ENCODE results near the gene PSMF1. TPM values are rescaled to one million over a fixed set of nuclear protein-coding genes. Genes with fewer than 3 reads are reported as not detected.
A peak's percentile ranks its signal among the peaks of the same experiment; 100 is the strongest.

PSMF1 gene
- total RNA-seq, 1 donor from 2014 or later, result 131 TPM

DNA sequence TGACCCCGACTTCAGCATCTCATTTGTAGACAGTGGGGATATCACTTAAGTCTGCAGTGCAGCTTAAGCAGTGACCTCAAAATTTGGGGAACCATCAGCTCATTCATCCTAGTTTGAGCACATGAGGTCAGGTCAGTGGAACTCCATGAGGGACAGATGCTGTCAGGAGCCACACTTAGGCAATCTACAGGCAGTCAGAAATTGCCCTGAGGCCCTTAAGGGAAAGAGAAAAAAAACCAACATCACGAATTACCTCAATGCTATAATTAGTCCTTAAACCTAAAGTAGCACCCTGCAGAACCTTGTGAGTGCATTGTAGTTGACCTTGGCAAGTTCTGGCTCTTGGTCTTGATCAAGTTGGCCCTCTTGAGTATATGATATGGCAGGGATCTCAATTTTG is 45.3 kb downstream of the PSMF1 start:
- peak; percentile 77 for DNase-seq (ENCODE audit: low read depth)

- no peak for DNase-seq (ENCODE audit: low read depth)
These were observed 46.5 kb downstream of the PSMF1 start for GRCh38 chr20:1164871-1165270.

GRCh38 chr20:1165521-1165920 is 47.1 kb downstream of the PSMF1 start:
- peak; percentile 57 for DNase-seq (ENCODE audit: low read depth)

DNA sequence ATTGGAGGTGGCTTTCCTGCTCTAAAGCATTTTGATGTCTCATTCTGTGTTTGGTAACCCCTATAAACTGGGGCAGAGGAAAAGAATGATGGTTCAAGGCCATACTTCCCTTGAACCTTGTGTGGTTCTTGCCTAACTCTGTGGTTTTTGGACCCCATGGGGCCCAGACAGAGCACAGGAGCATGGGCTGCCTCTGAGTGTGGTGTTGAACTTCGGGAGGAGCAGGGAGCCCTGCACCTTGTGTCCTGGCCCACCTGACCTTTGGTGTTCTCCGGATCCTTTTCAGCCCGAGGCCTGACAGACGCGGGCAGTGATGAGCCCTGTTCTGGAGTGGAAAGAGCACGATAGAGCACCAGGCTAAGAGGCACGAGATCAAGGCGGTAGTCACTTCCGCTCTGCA is 47.5 kb downstream of the PSMF1 start:
- DNase-seq (ENCODE audit: low read depth), result no peak

- DNase-seq (ENCODE audit: low read depth), result peak; percentile 65
These were observed 48.7 kb downstream of the PSMF1 start for GRCh38 chr20:1166948-1167720.

- DNase-seq (ENCODE audit: low read depth), result no peak
These were observed 50.8 kb downstream of the PSMF1 start for GRCh38 chr20:1169224-1169623.

DNA sequence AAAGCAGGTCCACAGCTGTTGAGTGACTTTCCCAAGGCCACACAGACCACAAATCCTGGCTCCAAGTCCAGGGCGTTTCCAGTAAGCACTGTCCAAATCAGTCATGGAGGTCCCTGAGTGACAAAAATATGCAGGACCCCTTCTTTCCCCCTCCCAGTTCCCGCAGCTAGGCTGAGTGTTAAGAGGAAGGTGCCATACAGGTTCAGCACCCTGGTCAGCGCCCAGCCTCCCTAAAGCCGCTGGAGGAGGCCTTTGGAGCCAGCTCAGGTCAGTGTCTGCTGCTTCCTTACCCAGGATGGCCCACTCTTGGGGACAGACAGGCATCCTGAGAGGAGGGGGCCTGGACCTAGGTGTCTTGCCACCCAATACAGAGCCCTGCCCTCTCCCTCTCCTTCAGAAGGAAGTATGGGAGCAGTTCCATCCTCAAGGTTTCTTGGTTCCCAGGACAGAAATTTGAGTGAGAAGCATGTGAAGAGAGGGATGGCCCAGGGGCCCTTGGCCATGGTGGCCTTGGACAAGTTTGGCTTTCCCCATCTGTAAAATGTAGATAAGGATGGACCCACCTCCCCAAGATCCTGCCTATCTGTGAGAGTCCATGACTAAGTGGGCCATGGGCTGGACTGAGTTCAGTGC is 53.2 kb downstream of the PSMF1 start:
- peak; percentile 69 for DNase-seq (ENCODE audit: low read depth)

GRCh38 chr20:1173698-1174097 is 55.3 kb downstream of the PSMF1 start:
- DNase-seq (ENCODE audit: low read depth), result peak; percentile 62

DNA sequence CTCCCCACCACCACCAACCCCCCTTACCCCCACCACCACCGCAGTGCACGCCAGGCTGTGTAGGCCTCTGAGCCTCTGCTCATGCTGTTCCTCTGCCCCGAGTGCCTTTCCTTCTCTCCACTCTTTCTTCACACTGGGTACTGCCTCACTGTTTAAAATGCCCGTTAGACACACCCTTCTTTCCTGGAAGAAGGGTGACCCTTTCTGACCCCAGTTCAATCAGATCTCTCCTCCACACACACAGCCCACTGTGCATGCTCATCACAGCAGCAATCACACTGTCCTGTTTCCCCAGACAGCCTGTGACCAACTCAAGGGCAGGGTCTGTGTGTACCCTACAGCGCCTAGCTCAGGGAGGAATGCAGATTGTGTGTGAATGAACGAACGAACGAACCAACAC is 56.4 kb downstream of the PSMF1 start:
- DNase-seq (ENCODE audit: low read depth), result no peak

DNA sequence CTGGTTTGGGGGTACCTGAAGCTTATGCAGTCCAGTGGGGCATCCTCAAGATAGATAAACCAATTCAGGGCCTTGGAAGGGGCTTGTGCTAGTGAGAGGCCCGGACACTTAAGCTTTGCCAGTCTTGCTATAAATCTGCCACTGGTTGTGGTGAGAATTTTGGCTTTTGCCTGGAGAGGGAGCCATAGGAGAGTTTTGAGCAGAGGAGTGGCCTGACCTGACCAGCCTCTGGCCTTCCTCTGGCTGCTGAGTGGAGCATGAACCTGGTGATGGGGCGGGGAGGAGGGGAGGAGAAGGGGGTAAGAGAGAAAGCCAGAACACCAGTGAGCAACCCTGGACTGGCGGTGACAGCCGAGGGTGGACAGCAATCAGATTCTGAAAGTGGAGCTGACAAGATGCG is 59.3 kb downstream of the PSMF1 start:
- DNase-seq (ENCODE audit: low read depth), result no peak

DNA sequence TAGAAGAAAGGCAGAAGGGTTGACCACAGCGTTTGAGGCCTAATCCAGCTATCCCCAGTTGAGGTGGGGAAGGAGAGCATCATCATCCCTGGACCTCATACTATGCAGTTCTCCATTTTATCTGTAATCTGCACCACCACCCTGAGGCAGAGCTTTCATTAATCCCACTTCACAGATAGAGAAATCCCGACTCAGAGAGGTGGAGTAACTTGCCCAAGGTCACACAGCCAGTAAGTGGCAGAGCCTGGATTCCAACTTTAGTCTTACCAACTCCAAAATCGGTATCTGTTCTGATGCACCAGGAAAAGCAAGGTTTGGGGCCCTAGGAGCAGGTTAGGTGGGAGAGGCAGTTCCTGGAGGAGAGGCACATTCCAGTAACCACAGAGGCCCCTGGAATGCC is 59.7 kb downstream of the PSMF1 start:
- DNase-seq (ENCODE audit: low read depth), result no peak

DNA sequence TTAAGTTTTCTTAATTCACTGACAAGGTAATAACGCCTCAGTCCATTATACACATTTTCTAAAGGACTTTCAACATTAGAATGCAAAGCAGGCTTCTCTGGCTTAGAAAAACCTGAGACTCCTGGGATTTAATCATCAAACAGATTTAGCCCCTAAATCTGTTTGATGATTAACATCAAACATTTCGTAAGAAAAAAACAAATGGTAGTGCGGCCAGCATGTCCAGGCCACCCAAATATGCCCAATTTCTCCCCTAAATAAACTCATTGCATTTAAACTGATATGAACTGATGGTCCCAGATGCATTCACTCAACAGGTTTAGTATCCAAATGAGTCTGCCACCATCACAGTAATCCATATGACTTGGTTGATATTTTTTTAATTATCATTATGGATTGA is 60.2 kb downstream of the PSMF1 start:
- DNase-seq (ENCODE audit: low read depth), result no peak

DNA sequence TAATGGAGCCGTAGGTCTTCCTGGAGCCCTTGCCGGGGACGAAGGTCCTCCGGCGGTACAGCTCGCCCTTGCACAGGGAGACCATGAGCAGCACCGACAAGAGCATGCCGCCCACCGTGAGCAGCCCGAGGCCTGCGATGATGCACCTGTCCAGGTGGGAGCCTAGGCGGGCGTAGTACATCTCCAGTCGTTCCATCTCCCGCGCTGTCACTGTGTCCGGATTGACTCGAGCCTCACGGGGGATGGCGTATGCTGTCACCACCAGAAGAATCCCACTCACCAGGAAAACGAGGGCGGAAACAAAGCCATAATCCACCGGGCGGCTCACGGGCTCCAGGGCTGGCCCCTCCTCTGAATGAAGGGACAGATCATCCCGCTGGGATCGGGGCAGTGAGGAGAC is 62.5 kb downstream of the PSMF1 start:
- no peak for DNase-seq (ENCODE audit: low read depth)

DNA sequence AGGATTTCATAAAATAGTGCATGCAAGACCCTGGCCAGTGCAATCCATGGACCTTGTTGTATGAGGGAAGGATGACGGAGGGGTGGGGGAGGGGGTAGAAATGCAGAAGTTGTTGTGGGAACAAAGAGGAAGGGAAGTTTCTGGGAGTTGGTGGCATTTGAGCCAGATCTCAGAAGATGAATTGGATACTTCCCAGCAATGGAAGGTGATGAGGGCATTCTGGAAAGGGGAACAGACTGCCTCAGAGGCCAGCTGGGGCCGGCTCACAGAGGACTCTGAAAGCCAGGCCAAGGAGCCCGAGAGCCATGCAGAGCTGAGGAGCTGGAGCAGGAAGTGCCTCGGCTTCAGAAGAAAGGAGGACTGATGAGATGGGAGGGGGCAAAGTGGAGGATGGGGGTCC is 63.7 kb downstream of the PSMF1 start:
- DNase-seq (ENCODE audit: low read depth), result no peak

- no peak for DNase-seq (ENCODE audit: low read depth)
These were observed 64.8 kb downstream of the PSMF1 start for GRCh38 chr20:1183153-1183552.

DNA sequence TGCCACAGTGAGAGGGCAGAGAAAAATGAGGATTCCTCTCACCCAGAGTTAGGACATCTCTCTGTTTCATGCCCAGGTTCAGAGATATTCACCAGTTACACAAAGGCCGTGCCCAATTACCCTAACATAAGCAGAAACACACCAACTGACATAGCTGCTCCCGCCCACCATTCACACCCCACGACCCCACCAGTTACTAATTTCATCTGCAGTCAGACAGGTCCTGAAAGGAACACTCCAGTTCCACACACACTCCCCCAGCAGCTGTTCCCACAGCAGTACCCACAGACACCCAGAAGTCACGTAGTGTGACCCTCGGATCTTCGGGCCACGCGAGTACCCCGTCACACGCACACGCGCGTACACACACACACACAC is 65.8 kb downstream of the PSMF1 start:
- no peak for DNase-seq (ENCODE audit: low read depth)

- DNase-seq (ENCODE audit: low read depth), result no peak
These were observed 66.4 kb downstream of the PSMF1 start, which contains the start of gene TMEM74B for GRCh38 chr20:1184638-1185315. Gene TMEM74B (minus strand): TSS chr20:1184981. CDS start chr20:1183801, 1,180 bp downstream.

- DNase-seq (ENCODE audit: low read depth), result no peak
These were observed 66.9 kb downstream of the PSMF1 start for GRCh38 chr20:1185316-1185741.

DNA sequence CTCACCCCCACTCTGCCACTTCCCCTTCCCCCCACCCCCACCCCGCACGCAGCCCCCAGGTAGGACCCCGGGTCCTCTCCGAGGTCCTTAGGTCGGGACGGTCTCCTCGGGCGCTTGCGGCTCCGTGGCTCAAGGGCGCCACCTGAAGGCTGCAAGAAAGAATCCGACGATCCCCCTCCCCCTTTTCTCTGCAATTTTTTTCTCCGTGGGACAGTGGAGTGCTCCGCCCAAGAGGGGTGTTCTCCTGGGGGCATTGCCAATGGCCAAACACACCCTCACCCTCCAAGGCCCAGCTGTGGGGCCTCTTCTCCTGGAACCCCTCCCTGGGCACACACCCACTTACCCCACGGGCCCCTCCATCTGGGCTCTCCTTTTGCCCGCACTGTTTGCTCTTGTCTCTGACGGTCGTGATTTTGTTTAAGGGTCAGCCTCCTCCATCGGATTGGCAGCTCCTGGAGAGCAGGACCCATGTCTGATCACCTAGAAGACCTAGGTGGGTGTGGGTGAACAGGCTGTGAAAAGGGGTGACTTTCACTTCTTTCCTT is 67.5 kb downstream of the PSMF1 start:
- DNase-seq (ENCODE audit: low read depth), result peak; percentile 61

DNA sequence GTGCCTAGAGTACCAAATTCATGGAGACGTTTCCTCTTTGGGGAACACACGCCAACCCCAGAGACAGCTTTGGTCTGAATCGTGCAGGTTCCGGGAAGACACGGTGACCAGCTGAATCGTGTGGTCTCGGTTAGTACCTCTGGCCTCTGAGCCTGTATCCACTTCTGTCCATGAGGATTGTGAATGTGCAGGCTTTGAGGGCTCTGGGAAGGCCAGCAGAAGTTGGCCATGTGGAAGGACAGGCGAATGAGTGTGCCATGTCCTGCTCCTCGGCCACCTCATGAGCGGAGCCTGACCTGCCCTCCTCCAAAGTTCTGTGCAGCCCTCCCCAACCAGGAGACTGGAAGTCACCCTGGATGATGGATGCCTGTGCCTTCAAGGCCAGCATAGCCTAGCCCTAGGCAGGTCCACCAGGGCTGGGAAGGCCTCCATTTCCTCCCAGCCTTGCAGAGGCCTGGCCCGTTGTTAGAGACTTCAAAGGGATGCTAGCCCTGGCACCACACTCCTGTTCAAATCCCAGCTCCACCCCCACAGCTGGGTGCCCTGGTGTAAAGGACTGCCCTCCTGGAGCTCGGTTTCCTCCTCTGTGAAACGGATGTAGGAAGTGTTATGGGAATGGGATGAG is 68.1 kb downstream of the PSMF1 start:
- DNase-seq (ENCODE audit: low read depth), result no peak

GRCh38 chr20:1187605-1188171 is 69.3 kb downstream of the PSMF1 start:
- DNase-seq (ENCODE audit: low read depth), result no peak

Measured in myocyte (in vitro differentiated cells).